ENCODE data around the gene CDC20. TPM values are rescaled to one million over a fixed set of nuclear protein-coding genes. Genes with fewer than 3 reads are reported as not detected.

CDC20 gene
- total and polyA plus RNA-seq, 7 donors = 0.25 to 1.9 (median 1.1) TPM; not detected in 2

DNA sequence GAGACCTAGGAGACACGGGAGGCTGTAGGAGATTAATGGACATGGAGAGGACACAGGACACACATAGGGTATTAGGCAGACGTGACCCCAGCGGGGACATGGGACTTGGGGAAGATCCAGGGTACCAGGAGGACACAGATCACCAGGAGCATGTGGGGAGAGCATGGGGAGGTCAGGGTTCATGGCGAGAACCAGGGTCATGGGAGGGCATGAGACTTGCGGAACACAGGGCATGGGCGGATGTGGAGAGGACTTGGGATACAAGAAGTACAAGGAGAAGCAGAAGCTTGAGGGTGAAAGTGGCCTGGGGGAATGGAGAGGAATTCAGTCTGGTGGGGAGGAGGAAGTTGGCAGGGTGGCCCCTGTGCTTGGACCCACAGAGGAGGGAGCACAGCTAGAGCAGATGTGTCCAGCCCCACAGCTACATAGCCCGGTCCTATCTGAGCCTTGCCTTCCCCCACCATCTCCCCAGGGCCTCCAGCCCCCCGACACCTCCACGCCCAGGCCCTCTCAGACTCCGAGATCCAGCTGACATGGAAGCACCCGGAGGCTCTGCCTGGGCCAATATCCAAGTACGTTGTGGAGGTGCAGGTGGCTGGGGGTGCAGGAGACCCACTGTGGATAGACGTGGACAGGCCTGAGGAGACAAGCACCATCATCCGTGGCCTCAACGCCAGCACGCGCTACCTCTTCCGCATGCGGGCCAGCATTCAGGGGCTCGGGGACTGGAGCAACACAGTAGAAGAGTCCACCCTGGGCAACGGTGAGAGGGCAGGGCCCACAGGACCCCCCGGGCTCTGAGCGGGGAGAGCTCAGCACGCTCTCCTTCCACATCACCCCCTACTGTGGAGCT lies 45.9 kb upstream of the CDC20 start:
- intact Hi-C loops (cut with DNase I) = loop anchor here in 1 of 2 donors (10.0 kb wide), 1 partner anchor 1168 kb away; no protein-coding TSS in a partner anchor
- no peak for ATAC-seq
- Histone ChIP-seq H3K27ac (no peak overlapping the region), H3K4me1 (no peaks in the 10 kb centered on the region), H3K9me3 (no peaks in the 10 kb centered on the region), H3K27me3 (ENCODE audit: insufficient read depth in 3 of 3, low read length in 2 of 3) (no peaks in the 10 kb centered on the region), H3K4me3 (no peak overlapping the region), H3K36me3 (ENCODE audit: insufficient read depth in 1 of 2, low read depth in 1 of 2) (no peaks in the 10 kb centered on the region)
- TF ChIP-seq, protein P1, sequence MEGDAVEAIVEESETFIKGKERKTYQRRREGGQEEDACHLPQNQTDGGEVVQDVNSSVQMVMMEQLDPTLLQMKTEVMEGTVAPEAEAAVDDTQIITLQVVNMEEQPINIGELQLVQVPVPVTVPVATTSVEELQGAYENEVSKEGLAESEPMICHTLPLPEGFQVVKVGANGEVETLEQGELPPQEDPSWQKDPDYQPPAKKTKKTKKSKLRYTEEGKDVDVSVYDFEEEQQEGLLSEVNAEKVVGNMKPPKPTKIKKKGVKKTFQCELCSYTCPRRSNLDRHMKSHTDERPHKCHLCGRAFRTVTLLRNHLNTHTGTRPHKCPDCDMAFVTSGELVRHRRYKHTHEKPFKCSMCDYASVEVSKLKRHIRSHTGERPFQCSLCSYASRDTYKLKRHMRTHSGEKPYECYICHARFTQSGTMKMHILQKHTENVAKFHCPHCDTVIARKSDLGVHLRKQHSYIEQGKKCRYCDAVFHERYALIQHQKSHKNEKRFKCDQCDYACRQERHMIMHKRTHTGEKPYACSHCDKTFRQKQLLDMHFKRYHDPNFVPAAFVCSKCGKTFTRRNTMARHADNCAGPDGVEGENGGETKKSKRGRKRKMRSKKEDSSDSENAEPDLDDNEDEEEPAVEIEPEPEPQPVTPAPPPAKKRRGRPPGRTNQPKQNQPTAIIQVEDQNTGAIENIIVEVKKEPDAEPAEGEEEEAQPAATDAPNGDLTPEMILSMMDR (IDR thresholded peaks at IDR 0.05) = no peak
- no peak for DNase-seq
- 83 to 86% (median 85%) methylated on average over 22 to 24 of the region's 24 CpGs for WGBS, 3 donors

DNA sequence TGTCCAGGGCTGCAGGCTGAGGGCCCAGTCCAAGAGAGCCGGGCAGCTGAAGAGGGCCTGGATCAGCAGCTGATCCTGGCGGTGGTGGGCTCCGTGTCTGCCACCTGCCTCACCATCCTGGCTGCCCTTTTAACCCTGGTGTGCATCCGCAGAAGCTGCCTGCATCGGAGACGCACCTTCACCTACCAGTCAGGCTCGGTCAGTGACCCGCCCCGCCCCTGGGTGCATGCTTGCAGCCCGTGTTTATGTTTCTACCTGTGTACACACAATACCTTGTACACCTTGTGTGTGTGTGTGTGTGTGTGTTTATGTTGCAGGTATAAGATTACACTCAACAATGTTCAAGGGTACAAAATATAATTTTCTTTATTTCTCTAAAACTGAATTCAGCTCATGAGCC lies 45.0 kb upstream of the CDC20 start:
- TF ChIP-seq, protein P1 (IDR thresholded peaks at IDR 0.05) = no peak
- intact Hi-C loops (cut with DNase I) = loop anchor here in 1 of 2 donors (10.0 kb wide), 1 partner anchor 1169 kb away; no protein-coding TSS in a partner anchor
- no peaks in the 10 kb centered on the region for H3K9me3 ChIP-seq
- H3K4me3 ChIP-seq = no peak overlapping the region
- no peak overlapping the region for H3K27ac ChIP-seq
- ATAC-seq = no peak
- H3K27me3 ChIP-seq (ENCODE audit: insufficient read depth in 3 of 3, low read length in 2 of 3) = no peaks in the 10 kb centered on the region
- H3K4me1 ChIP-seq = no peaks in the 10 kb centered on the region
- no peak for DNase-seq
- WGBS, 3 donors = 91 to 93% (median 93%) methylated on average over 10 of the region's 10 CpGs
- H3K36me3 ChIP-seq (ENCODE audit: insufficient read depth in 1 of 2, low read depth in 1 of 2) = no peaks in the 10 kb centered on the region

DNA sequence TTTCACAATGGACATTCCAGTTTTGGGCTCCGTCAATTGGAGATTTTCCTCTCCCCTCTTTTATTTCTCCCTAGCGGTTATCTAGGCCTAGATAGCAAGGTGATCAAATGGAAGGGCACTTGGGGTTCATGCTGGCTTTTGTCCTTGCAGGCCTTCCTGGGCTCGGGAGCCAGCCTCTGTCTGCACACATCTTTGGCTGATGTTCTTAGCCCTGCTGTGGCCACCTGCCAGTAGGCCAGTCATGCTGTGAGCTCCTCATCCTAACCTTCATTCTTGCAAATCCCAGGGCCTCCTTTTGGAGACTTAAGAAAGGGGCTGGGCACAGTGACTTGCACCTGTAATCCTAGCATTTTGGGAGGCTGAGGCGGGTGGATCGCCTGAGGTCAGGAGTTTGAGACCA lies 44.5 kb upstream of the CDC20 start:
- TF ChIP-seq, protein P1 (IDR thresholded peaks at IDR 0.05) = no peak
- 84 to 93% (median 92%) methylated on average over 5 of the region's 5 CpGs for WGBS, 3 donors

DNA sequence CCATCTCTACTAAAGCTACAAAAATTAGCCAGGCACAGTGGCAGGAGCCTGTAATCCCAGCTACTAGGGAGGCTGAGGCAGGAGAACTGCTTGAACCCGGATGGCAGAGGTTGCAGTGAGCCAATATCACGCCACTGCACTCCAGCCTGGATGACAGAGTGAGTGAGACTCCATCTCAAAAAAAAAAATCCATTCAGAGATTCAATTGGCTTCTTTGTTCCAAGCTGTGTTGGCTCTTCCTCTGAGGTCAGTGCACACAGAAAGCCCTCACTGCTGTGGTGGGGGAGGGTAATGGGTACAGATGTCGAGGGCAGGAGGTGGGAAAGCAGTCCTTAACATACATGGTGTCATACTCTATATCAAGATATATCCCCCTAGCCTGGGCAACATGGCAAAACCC lies 43.3 kb upstream of the CDC20 start:
- Histone ChIP-seq H3K27ac (no peak overlapping the region), H3K27me3 (ENCODE audit: insufficient read depth in 3 of 3, low read length in 2 of 3) (no peaks in the 10 kb centered on the region), H3K4me3 (no peak overlapping the region), H3K36me3 (ENCODE audit: insufficient read depth in 1 of 2, low read depth in 1 of 2) (no peaks in the 10 kb centered on the region), H3K4me1 (no peaks in the 10 kb centered on the region), H3K9me3 (no peaks in the 10 kb centered on the region)
- intact Hi-C loops (cut with DNase I) = loop anchor here in 1 of 2 donors (10.0 kb wide), 1 partner anchor 1171 kb away; no protein-coding TSS in a partner anchor
- WGBS, 3 donors = 80 to 85% (median 82%) methylated on average over 3 of the region's 3 CpGs
- TF ChIP-seq, protein P1 (IDR thresholded peaks at IDR 0.05) = no peak
- ATAC-seq = no peak
- no peak for DNase-seq

More for the DNA sequence above, 44.5 kb upstream of the CDC20 start:
- Histone ChIP-seq H3K4me1 (no peaks in the 10 kb centered on the region), H3K27me3 (ENCODE audit: insufficient read depth in 3 of 3, low read length in 2 of 3) (no peaks in the 10 kb centered on the region), H3K36me3 (ENCODE audit: insufficient read depth in 1 of 2, low read depth in 1 of 2) (no peaks in the 10 kb centered on the region), H3K9me3 (no peaks in the 10 kb centered on the region), H3K4me3 (no peak overlapping the region), H3K27ac (no peak overlapping the region)
- ATAC-seq (no peak), DNase-seq (peak in 1 of 2 donors; percentile 18)
- intact Hi-C loops (cut with DNase I) = loop anchor here in 1 of 2 donors (10.0 kb wide), 1 partner anchor 1169 kb away; no protein-coding TSS in a partner anchor
